Measurements from ENCODE around the gene OR2M3. TPM values are rescaled to one million over a fixed set of nuclear protein-coding genes. Genes with fewer than 3 reads are reported as not detected.

The OR2M3 gene
- total RNA-seq, 1 donor: not detected

DNA sequence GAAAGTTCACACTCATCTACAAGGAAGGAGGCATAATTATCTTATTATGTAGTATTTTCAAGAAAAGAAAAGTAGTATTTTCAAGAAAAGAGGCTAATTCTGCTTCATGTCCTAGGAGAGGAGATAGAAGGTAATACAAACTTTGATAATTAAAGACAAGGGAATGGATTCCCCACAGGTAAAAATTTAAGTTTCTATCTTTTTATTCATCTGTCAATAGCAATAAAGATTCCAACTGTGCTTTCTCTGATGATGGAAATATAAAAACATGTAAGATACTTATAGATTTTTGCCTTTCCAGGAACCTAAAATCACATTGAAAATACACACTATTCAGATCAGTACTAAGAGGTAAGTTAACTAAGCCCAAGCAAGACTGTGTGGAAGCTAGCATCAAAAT is 22.5 kb upstream of the OR2M3 start, which contains the start of gene OR2M2:
OR2M2 (plus strand) TSS at position 301 of the 400 bp plus-strand sequence. CDS start 5,165 bp downstream, outside the sequence.
- no peak within 1 kb of the TSS for H3K4me3 ChIP-seq (ENCODE audit: low read depth, low read length)
- TF ChIP-seq, protein P1, sequence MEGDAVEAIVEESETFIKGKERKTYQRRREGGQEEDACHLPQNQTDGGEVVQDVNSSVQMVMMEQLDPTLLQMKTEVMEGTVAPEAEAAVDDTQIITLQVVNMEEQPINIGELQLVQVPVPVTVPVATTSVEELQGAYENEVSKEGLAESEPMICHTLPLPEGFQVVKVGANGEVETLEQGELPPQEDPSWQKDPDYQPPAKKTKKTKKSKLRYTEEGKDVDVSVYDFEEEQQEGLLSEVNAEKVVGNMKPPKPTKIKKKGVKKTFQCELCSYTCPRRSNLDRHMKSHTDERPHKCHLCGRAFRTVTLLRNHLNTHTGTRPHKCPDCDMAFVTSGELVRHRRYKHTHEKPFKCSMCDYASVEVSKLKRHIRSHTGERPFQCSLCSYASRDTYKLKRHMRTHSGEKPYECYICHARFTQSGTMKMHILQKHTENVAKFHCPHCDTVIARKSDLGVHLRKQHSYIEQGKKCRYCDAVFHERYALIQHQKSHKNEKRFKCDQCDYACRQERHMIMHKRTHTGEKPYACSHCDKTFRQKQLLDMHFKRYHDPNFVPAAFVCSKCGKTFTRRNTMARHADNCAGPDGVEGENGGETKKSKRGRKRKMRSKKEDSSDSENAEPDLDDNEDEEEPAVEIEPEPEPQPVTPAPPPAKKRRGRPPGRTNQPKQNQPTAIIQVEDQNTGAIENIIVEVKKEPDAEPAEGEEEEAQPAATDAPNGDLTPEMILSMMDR (IDR thresholded peaks at IDR 0.05; ENCODE audit: insufficient read depth, low read length): no peak
- no peak for DNase-seq (ENCODE audit: low read depth)

GRCh38 chr1:248183996-248184395 is 13.1 kb upstream of the OR2M3 start:
- TF ChIP-seq, protein P1 (IDR thresholded peaks at IDR 0.05; ENCODE audit: insufficient read depth, low read length): no peak
- no peak overlapping the region for H3K4me3 ChIP-seq (ENCODE audit: low read depth, low read length)

DNA sequence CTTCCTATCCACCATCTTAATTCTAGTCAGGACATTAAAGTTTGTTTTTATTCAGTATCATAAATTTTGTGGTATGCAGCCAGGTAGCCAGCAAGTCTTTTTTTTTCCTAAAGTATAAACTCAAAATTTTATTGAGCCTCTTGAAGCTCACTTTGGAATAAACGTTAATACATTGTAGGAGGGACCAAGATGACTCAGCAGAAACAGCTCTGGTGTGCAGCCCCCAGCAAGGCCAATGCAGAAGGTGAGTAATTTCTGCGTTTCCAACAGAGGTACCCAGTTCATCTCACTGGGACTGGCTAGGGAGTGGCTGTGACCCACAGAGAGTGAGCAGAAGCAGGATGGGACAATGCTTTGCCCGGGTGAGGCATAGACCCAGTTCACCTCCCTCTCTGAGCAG is 9.7 kb upstream of the OR2M3 start:
- no peak for DNase-seq (ENCODE audit: low read depth)
- H3K4me3 ChIP-seq (ENCODE audit: low read depth, low read length): no peak overlapping the region
- TF ChIP-seq, protein P1 (IDR thresholded peaks at IDR 0.05; ENCODE audit: insufficient read depth, low read length): no peak

More at GRCh38 chr1:248183996-248184395, 13.1 kb upstream of the OR2M3 start:
- no peak for DNase-seq (ENCODE audit: low read depth)

DNA sequence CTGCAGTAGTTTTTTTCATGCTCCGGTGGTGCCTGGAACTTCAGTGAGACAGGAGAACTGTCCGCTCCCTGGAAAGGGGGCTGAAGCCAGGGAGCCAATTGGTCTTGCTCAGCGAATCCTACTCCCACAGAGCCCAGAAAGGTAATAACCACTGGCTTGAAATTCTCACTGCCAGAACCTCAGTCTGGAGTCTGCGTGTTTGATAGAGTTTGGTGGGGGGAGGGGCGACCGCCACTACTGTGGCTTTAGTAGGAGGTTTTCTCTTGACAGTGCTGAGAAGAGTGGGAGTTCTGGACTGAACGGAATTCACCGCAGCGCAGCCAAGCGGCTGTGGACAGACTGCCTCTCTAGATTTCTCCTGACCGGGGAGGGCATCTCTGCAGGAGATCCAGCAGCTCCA is 8.0 kb upstream of the OR2M3 start:
- TF ChIP-seq, protein P1 (IDR thresholded peaks at IDR 0.05; ENCODE audit: insufficient read depth, low read length): no peak
- no peak for DNase-seq (ENCODE audit: low read depth)
- H3K4me3 ChIP-seq (ENCODE audit: low read depth, low read length): no peak overlapping the region

- TF ChIP-seq, protein P1 (IDR thresholded peaks at IDR 0.05; ENCODE audit: insufficient read depth, low read length): no peak
- no peak for DNase-seq (ENCODE audit: low read depth)
Measured at GRCh38 chr1:248194117-248194516, 2.9 kb upstream of the OR2M3 start.

GRCh38 chr1:248215880-248216279 is 18.8 kb downstream of the OR2M3 start:
- no peak overlapping the region for H3K4me3 ChIP-seq (ENCODE audit: low read depth, low read length)
- TF ChIP-seq, protein P1 (IDR thresholded peaks at IDR 0.05; ENCODE audit: insufficient read depth, low read length): no peak
- no peak for DNase-seq (ENCODE audit: low read depth)

More at GRCh38 chr1:248194117-248194516, 2.9 kb upstream of the OR2M3 start:
- no peak overlapping the region for H3K4me3 ChIP-seq (ENCODE audit: low read depth, low read length)

- DNase-seq (ENCODE audit: low read depth): no peak
- H3K4me3 ChIP-seq (ENCODE audit: low read depth, low read length): no peak overlapping the region
- TF ChIP-seq, protein P1 (IDR thresholded peaks at IDR 0.05; ENCODE audit: insufficient read depth, low read length): no peak
Measured at GRCh38 chr1:248225537-248225936, 28.5 kb downstream of the OR2M3 start.

Measured in fibroblast of the aortic adventitia (primary cell).